ENCODE results near the gene TGM3. TPM values are rescaled to one million over a fixed set of nuclear protein-coding genes. Genes with fewer than 3 reads are reported as not detected.

TGM3 gene
- total RNA-seq, 1 experiment from 2014 or later = 0.11 TPM

DNA sequence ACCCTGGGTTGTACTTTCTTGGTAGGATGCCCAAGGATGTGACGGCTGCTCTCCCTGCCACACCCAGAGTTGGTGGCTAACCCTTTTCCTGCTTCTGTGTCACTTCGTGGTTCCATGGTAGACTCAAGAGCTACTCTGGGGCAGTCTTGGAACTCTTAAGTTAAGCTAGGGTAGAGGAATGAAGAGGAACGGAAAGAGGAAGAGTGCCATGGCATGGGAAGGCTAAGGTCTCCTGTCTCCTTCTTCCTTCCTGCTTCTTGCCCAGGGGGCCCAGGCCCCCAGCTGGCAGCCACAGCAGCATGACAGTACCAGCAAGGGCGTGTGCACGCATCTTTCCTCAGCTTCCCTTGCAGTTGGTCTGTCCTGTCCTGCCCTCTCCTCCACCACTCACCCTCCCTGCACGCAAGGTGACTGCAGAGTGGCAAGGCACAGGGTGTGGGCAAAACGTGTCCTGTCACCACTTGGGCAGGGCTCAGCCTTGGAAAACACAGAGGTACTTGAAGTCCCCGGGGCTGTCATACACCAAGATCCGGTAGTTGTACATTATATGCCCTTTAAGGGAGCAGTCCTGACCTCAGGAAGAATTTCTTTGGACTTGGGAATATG, 39.8 kb upstream of the TGM3 start:
- Mint-ChIP-seq H3K4me1 (peaks cover 15% of the 10 kb centered on the region), H3K36me3 (no peaks in the 10 kb centered on the region), H3K27me3 (ENCODE audit: low read depth) (no peaks in the 10 kb centered on the region), H3K27ac (no peak overlapping the region), H3K4me3 (no peak overlapping the region), H3K9me3 (no peaks in the 10 kb centered on the region)
- ChIA-PET CTCF (interaction anchor here (1.8 kb wide), 1 partner anchor 10 kb away, joined by 5 read pairs; no protein-coding TSS in a partner anchor), POLR2A (no interaction called here)
- ATAC-seq = no peak
- no peak for TF ChIP-seq MYBL2 (CRISPR knock-in tag; IDR thresholded peaks at IDR 0.05)
- TF ChIP-seq, protein P1, sequence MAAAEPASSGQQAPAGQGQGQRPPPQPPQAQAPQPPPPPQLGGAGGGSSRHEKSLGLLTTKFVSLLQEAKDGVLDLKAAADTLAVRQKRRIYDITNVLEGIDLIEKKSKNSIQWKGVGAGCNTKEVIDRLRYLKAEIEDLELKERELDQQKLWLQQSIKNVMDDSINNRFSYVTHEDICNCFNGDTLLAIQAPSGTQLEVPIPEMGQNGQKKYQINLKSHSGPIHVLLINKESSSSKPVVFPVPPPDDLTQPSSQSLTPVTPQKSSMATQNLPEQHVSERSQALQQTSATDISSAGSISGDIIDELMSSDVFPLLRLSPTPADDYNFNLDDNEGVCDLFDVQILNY (CRISPR knock-in tag; IDR thresholded peaks at IDR 0.05) = no peak
- TF ChIP-seq, protein P2, sequence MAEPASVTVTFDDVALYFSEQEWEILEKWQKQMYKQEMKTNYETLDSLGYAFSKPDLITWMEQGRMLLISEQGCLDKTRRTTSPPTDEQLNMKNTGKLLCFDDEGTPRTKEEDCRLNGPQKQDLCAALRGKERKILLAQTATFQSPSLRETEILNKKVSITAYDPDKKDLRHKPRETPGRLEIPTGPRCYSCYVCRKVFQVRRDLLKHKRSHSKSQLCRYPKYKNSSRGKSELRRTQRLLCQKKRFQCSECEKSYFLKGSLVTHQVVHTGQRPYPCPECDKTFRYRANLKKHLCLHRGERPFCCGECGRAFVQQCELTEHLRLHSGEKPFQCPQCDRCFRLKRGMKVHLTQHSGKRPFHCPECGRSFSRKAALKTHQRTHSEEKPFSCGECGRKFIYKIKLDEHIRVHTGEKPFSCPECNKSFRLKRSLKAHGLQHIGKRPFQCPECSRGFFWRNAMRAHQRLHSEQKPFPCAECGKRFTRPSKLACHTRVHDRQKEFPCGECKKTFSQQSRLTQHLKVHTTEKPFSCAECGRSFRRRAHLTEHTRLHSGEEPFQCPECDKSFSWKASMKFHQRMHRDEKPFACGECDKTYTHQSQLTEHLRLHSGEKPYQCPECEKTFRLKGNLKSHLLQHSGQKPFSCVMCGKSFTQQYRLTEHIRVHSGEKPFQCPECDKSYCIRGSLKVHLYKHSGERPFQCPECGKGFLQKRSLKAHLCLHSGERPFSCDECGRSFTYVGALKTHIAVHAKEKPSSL (CRISPR knock-in tag; conservative IDR thresholded peaks at IDR 0.05) = no peak
- TF ChIP-seq, protein P3, sequence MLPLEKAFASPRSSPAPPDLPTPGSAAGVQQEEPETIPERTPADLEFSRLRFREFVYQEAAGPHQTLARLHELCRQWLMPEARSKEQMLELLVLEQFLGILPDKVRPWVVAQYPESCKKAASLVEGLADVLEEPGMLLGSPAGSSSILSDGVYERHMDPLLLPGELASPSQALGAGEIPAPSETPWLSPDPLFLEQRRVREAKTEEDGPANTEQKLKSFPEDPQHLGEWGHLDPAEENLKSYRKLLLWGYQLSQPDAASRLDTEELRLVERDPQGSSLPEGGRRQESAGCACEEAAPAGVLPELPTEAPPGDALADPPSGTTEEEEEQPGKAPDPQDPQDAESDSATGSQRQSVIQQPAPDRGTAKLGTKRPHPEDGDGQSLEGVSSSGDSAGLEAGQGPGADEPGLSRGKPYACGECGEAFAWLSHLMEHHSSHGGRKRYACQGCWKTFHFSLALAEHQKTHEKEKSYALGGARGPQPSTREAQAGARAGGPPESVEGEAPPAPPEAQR (CRISPR knock-in tag; IDR thresholded peaks at IDR 0.05) = no peak
- TF ChIP-seq ATF1 (CRISPR knock-in tag; IDR thresholded peaks at IDR 0.05) = no peak
- TF ChIP-seq, protein P4, sequence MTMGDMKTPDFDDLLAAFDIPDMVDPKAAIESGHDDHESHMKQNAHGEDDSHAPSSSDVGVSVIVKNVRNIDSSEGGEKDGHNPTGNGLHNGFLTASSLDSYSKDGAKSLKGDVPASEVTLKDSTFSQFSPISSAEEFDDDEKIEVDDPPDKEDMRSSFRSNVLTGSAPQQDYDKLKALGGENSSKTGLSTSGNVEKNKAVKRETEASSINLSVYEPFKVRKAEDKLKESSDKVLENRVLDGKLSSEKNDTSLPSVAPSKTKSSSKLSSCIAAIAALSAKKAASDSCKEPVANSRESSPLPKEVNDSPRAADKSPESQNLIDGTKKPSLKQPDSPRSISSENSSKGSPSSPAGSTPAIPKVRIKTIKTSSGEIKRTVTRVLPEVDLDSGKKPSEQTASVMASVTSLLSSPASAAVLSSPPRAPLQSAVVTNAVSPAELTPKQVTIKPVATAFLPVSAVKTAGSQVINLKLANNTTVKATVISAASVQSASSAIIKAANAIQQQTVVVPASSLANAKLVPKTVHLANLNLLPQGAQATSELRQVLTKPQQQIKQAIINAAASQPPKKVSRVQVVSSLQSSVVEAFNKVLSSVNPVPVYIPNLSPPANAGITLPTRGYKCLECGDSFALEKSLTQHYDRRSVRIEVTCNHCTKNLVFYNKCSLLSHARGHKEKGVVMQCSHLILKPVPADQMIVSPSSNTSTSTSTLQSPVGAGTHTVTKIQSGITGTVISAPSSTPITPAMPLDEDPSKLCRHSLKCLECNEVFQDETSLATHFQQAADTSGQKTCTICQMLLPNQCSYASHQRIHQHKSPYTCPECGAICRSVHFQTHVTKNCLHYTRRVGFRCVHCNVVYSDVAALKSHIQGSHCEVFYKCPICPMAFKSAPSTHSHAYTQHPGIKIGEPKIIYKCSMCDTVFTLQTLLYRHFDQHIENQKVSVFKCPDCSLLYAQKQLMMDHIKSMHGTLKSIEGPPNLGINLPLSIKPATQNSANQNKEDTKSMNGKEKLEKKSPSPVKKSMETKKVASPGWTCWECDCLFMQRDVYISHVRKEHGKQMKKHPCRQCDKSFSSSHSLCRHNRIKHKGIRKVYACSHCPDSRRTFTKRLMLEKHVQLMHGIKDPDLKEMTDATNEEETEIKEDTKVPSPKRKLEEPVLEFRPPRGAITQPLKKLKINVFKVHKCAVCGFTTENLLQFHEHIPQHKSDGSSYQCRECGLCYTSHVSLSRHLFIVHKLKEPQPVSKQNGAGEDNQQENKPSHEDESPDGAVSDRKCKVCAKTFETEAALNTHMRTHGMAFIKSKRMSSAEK (CRISPR knock-in tag; IDR thresholded peaks at IDR 0.05; ENCODE audit: borderline replicate concordance) = no peak
- no peak for TF ChIP-seq SMAD3 (CRISPR knock-in tag; IDR thresholded peaks at IDR 0.05; ENCODE audit: borderline replicate concordance)
- no peak for TF ChIP-seq TEAD4 (CRISPR knock-in tag; IDR thresholded peaks at IDR 0.05)
- TF ChIP-seq NFATC4 (CRISPR knock-in tag; IDR thresholded peaks at IDR 0.05) = no peak
- TF ChIP-seq, protein P5, sequence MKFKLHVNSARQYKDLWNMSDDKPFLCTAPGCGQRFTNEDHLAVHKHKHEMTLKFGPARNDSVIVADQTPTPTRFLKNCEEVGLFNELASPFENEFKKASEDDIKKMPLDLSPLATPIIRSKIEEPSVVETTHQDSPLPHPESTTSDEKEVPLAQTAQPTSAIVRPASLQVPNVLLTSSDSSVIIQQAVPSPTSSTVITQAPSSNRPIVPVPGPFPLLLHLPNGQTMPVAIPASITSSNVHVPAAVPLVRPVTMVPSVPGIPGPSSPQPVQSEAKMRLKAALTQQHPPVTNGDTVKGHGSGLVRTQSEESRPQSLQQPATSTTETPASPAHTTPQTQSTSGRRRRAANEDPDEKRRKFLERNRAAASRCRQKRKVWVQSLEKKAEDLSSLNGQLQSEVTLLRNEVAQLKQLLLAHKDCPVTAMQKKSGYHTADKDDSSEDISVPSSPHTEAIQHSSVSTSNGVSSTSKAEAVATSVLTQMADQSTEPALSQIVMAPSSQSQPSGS (CRISPR knock-in tag; IDR thresholded peaks at IDR 0.05; ENCODE audit: borderline replicate concordance, low read depth) = no peak
- no peak for TF ChIP-seq FOXP1 (CRISPR knock-in tag; IDR thresholded peaks at IDR 0.05; ENCODE audit: borderline replicate concordance)
- TF ChIP-seq JUN (CRISPR knock-in tag; IDR thresholded peaks at IDR 0.05) = no peak
- no peak for TF ChIP-seq GTF2I (CRISPR knock-in tag; conservative IDR thresholded peaks at IDR 0.05)
- TF ChIP-seq FOXK1 (CRISPR knock-in tag; IDR thresholded peaks at IDR 0.05) = no peak
- TF ChIP-seq CREM (CRISPR knock-in tag; IDR thresholded peaks at IDR 0.05) = no peak
- TF ChIP-seq ZNF232 (CRISPR knock-in tag; IDR thresholded peaks at IDR 0.05) = no peak
- TF ChIP-seq, protein P6, sequence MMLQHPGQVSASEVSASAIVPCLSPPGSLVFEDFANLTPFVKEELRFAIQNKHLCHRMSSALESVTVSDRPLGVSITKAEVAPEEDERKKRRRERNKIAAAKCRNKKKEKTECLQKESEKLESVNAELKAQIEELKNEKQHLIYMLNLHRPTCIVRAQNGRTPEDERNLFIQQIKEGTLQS (CRISPR knock-in tag; conservative IDR thresholded peaks at IDR 0.05) = no peak
- no peak for DNase-seq (ENCODE audit: low spot score)
